ENCODE data around the gene CFAP92. TPM values are rescaled to one million over a fixed set of nuclear protein-coding genes. Genes with fewer than 3 reads are reported as not detected.

Gene CFAP92
- total RNA-seq, 1 experiment from 2014 or later, result 0.18 TPM

- TF ChIP-seq, protein P1, sequence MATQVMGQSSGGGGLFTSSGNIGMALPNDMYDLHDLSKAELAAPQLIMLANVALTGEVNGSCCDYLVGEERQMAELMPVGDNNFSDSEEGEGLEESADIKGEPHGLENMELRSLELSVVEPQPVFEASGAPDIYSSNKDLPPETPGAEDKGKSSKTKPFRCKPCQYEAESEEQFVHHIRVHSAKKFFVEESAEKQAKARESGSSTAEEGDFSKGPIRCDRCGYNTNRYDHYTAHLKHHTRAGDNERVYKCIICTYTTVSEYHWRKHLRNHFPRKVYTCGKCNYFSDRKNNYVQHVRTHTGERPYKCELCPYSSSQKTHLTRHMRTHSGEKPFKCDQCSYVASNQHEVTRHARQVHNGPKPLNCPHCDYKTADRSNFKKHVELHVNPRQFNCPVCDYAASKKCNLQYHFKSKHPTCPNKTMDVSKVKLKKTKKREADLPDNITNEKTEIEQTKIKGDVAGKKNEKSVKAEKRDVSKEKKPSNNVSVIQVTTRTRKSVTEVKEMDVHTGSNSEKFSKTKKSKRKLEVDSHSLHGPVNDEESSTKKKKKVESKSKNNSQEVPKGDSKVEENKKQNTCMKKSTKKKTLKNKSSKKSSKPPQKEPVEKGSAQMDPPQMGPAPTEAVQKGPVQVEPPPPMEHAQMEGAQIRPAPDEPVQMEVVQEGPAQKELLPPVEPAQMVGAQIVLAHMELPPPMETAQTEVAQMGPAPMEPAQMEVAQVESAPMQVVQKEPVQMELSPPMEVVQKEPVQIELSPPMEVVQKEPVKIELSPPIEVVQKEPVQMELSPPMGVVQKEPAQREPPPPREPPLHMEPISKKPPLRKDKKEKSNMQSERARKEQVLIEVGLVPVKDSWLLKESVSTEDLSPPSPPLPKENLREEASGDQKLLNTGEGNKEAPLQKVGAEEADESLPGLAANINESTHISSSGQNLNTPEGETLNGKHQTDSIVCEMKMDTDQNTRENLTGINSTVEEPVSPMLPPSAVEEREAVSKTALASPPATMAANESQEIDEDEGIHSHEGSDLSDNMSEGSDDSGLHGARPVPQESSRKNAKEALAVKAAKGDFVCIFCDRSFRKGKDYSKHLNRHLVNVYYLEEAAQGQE (IDR thresholded peaks at IDR 0.05; ENCODE audit: insufficient read depth in 1 of 2, low read depth in 2 of 2, low read length in 1 of 2), result no peak
- no peak for TF ChIP-seq CTCF (IDR thresholded peaks at IDR 0.05)
- no peak for ATAC-seq
- H3K9me3 ChIP-seq (ENCODE audit: control insufficient read depth, insufficient read depth, low read depth, low read length), result no peaks in the 10 kb centered on the region
- no peak overlapping the region for H3K27ac ChIP-seq (ENCODE audit: low read length)
- no TSS peak for BruUV-seq (replicated peaks)
- DNase-seq (ENCODE audit: low read depth, low spot score), result no peak
- H3K27me3 ChIP-seq (ENCODE audit: control insufficient read depth, insufficient read depth, low read length), result no peaks in the 10 kb centered on the region
- H3K36me3 ChIP-seq (ENCODE audit: control insufficient read depth, insufficient read depth, low read length), result no peaks in the 10 kb centered on the region
- H3K4me1 ChIP-seq (ENCODE audit: control insufficient read depth, insufficient read depth, low read length), result no peaks in the 10 kb centered on the region
- POLR2A ChIA-PET, result no interaction called here
- intact Hi-C loops (cut with micrococcal nuclease; ENCODE audit: unreplicated experiment), result no loop called here
- CTCF ChIA-PET, result no interaction called here
- H3K4me3 ChIP-seq (ENCODE audit: low read depth in 2 of 2, low read length in 2 of 2), result no peak overlapping the region
- in situ Hi-C loops (cut with HindIII; ENCODE audit: low pct_unique_long_range_greater_than_20kb, low sequenced_read_pairs), result no loop called here
These were observed 44.7 kb downstream of the CFAP92 start for GRCh38 chr3:128949158-128949557.

DNA sequence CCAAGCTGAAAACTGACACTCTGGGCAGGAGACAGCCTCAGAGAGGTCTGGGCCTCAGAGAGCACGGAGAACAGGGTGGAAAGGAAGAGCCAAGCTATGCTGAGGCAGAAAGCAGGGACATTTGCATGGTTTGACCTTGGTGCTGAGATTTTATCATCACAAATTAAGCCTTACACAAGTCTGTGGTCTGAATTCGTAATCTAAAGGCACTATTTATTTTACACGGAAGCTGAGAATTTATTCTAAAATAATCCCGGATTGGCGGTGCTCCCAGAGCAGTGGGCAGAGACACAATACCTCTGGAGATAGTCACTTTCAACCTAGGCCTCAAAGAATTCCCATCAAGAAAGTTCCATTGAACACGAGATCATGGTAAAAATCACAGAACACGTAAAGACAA is 47.5 kb downstream of the CFAP92 start:
- Histone ChIP-seq H3K4me1 (ENCODE audit: control insufficient read depth, insufficient read depth, low read length) (no peaks in the 10 kb centered on the region), H3K27me3 (ENCODE audit: control insufficient read depth, insufficient read depth, low read length) (no peaks in the 10 kb centered on the region), H3K9me3 (ENCODE audit: control insufficient read depth, insufficient read depth, low read depth, low read length) (no peaks in the 10 kb centered on the region), H3K4me3 (ENCODE audit: low read depth in 2 of 2, low read length in 2 of 2) (no peak overlapping the region), H3K27ac (ENCODE audit: low read length) (no peak overlapping the region), H3K36me3 (ENCODE audit: control insufficient read depth, insufficient read depth, low read length) (no peaks in the 10 kb centered on the region)
- no peak for ATAC-seq
- TF ChIP-seq POLR2AphosphoS5 (IDR thresholded peaks at IDR 0.05; ENCODE audit: low read depth, low read length) (no peak), TCF7L2 (IDR thresholded peaks at IDR 0.05; ENCODE audit: low read depth, low read length) (no peak), SIN3A (IDR thresholded peaks at IDR 0.05; ENCODE audit: borderline replicate concordance, insufficient read depth, low read depth, low read length) (no peak), CTCF (IDR thresholded peaks at IDR 0.05) (no peak)
- TF ChIP-seq, protein P1 (IDR thresholded peaks at IDR 0.05; ENCODE audit: insufficient read depth in 1 of 2, low read depth in 2 of 2, low read length in 1 of 2), result no peak
- intact Hi-C loops (cut with micrococcal nuclease; ENCODE audit: unreplicated experiment) (no loop called here), in situ Hi-C loops (cut with HindIII; ENCODE audit: low pct_unique_long_range_greater_than_20kb, low sequenced_read_pairs) (no loop called here)
- no TSS peak for BruUV-seq (replicated peaks)
- POLR2A ChIA-PET, result no interaction called here
- DNase-seq (ENCODE audit: low read depth, low spot score), result no peak
- CTCF ChIA-PET, result no interaction called here

Measured in Panc1 (cell line).